Neuronal stem cell (in vitro differentiated cells): ENCODE measurements around the gene FZD10.

Source experiments
- DNase-seq: peaks from one replicate; pipeline ENCODE4 v3.0.0-alpha.2; 2013; ENCODE audit warnings: low spot score
- H2AFZ ChIP-seq: one replicate; pipeline ENCODE4 v1.6.1; 2013; ENCODE audit warnings: mild to moderate bottlenecking, low read length, inconsistent platforms
- H2AK5ac ChIP-seq: 2 replicates; pipeline ENCODE4 v1.6.1; 2013; ENCODE audit warnings: low read depth, mild to moderate bottlenecking, inconsistent platforms, low read length, moderate library complexity, mixed read lengths
- H2BK120ac ChIP-seq: 2 replicates; pipeline ENCODE4 v1.6.1; 2013; ENCODE audit warnings: low read depth, mild to moderate bottlenecking, inconsistent platforms, low read length, moderate library complexity, mixed read lengths
- H2BK12ac ChIP-seq: one replicate; pipeline ENCODE4 v1.6.1; 2013; ENCODE audit warnings: low read length, inconsistent platforms
- H2BK15ac ChIP-seq: 2 replicates; pipeline ENCODE4 v1.6.1; 2013; ENCODE audit warnings: mild to moderate bottlenecking, low read length, inconsistent platforms, mixed read lengths
- H2BK5ac ChIP-seq: one replicate; pipeline ENCODE4 v1.6.1; 2013; ENCODE audit warnings: inconsistent platforms, mild to moderate bottlenecking, low read length, moderate library complexity
- H3K14ac ChIP-seq: one replicate; pipeline ENCODE4 v1.6.1; 2013; ENCODE audit warnings: low read length, inconsistent platforms
- H3K18ac ChIP-seq: 2 replicates; pipeline ENCODE4 v1.6.1; 2013; ENCODE audit warnings: low read length, inconsistent platforms
- H3K23ac ChIP-seq: 2 replicates; pipeline ENCODE4 v1.6.1; 2013; ENCODE audit warnings: low read depth, mild to moderate bottlenecking, mixed read lengths, low read length, inconsistent platforms; ENCODE audit not compliant: poor library complexity
- H3K27ac ChIP-seq: replicated peaks from 3 replicates; pipeline ENCODE4 v1.5.1; 2013; ENCODE audit warnings: low read length, inconsistent platforms
- H3K27me3 ChIP-seq, 3 experiments: 2 replicates each; pipeline ENCODE4 v1.6.1; 2013; ENCODE audit warnings: low read length in 3 of 3, mild to moderate bottlenecking in 2 of 3, inconsistent platforms in 1 of 3, low read depth in 1 of 3, mixed read lengths in 1 of 3, moderate library complexity in 1 of 3; ENCODE audit not compliant: control insufficient read depth in 3 of 3, insufficient read depth in 3 of 3
- H3K36me3 ChIP-seq, 2 donors: replicated peaks in 1 of 2; 2 replicates each; pipeline ENCODE4 v1.6.1; 2013; ENCODE audit warnings: low read length in 2 of 2; ENCODE audit not compliant: control insufficient read depth in 2 of 2, insufficient read depth in 2 of 2
- H3K4ac ChIP-seq: 2 replicates; pipeline ENCODE4 v1.6.1; 2013; ENCODE audit warnings: inconsistent platforms, mild to moderate bottlenecking, low read length, moderate library complexity
- H3K4me1 ChIP-seq, 2 donors: 1 replicate in 1 of 2; 2 replicates in 1 of 2; pipeline ENCODE4 v1.6.1; 2013; ENCODE audit warnings: low read length in 2 of 2, low read depth in 1 of 2; ENCODE audit not compliant: control insufficient read depth in 2 of 2, insufficient read depth in 1 of 2
- H3K4me2 ChIP-seq: one replicate; pipeline ENCODE4 v1.6.1; 2013; ENCODE audit warnings: mild to moderate bottlenecking, low read length, inconsistent platforms; ENCODE audit not compliant: insufficient read depth, poor library complexity, severe bottlenecking
- H3K4me3 ChIP-seq, 2 donors: 2 replicates each; pipeline ENCODE4 v1.5.1; 2013; ENCODE audit warnings: low read length in 2 of 2, mild to moderate bottlenecking in 2 of 2, inconsistent platforms in 1 of 2, moderate library complexity in 1 of 2
- H3K79me1 ChIP-seq: one replicate; pipeline ENCODE4 v1.6.1; 2013; ENCODE audit warnings: low read depth, mild to moderate bottlenecking, inconsistent platforms, low read length, moderate library complexity
- H3K9ac ChIP-seq: one replicate; pipeline ENCODE4 v1.6.1; 2013; ENCODE audit warnings: mild to moderate bottlenecking, low read depth, low read length, inconsistent platforms; ENCODE audit not compliant: poor library complexity
- H3K9me3 ChIP-seq, 2 donors: replicated peaks in 1 of 2; 2 replicates each; pipeline versions ENCODE3 to v1.6.1; 2013; ENCODE audit warnings: low read length in 2 of 2, mild to moderate bottlenecking in 2 of 2, inconsistent platforms in 1 of 2, low read depth in 1 of 2, mixed read lengths in 1 of 2, moderate library complexity in 1 of 2; ENCODE audit not compliant: control insufficient read depth in 2 of 2, insufficient read depth in 1 of 2
- H4K8ac ChIP-seq: one replicate; pipeline ENCODE4 v1.6.1; 2013; ENCODE audit warnings: low read depth, mild to moderate bottlenecking, inconsistent platforms, low read length, moderate library complexity
- H4K91ac ChIP-seq: one replicate; pipeline ENCODE4 v1.6.1; 2013; ENCODE audit warnings: low read length, low read depth, mild to moderate bottlenecking, inconsistent platforms; ENCODE audit not compliant: poor library complexity
- WGBS, 2 donors: extraction: QIAGEN DNeasy Blood & Tissue Kit; methylation state at CpG; one replicate each; pipeline ENCODE4 v1.1.7; 2013; ENCODE audit warnings: missing lambda C conversion rate in 2 of 2, mixed read lengths in 1 of 2; ENCODE audit not compliant: insufficient read length in 2 of 2, insufficient replicate concordance in 1 of 2; ENCODE audit errors: extremely low coverage in 2 of 2; 5-methylcytosine and 5-hydroxymethylcytosine counted together

The FZD10 gene

DNA sequence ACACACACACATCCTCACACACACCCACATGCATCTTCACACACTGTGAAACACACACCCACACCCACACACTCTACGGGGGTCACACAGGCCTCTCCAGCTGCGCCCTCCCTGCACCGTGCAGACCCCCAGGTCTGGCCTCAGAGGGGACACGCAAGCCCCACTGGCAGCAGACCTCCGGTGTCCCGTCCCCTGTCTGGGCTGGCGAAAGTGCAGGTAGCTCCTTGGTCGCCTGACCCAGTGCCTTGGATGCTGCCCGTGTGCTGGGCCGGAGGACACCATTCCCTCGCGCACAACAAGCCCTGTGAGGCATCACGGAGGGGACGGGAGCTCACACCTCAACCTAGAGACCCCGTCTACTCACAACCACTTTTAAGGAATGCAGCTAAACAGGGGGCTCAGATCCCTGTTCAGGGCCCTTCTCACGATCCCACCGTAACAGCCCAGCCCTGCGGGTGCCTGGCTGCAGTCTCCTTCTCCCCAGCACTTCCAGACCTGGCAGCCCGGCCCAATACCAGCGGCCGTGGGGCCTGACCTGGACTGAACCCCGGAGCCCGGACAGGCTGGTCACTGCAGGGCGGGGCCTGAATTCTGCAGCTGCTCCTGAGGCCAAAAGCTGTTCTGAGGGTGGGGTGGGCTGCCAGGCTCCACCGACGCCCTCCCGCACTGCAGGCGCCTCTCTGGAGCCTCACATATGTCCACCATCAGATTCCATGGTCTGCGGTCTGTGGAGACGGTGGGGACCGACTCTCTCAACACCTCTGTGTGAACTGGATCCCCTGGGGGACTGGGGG, 42.1 kb upstream of the FZD10 start:
- H3K79me1 ChIP-seq = no peaks in the 10 kb centered on the region
- WGBS, 2 donors = no CpG with 5 or more reads among the region's 31 CpGs
- H2BK15ac ChIP-seq = no peak overlapping the region
- H4K8ac ChIP-seq = no peak overlapping the region
- no peak for DNase-seq
- H3K27ac ChIP-seq = no peak overlapping the region
- H3K4ac ChIP-seq = no peak overlapping the region
- peaks cover 0 to 2% of the 10 kb centered on the region in 2 donors for H3K9me3 ChIP-seq
- H2BK120ac ChIP-seq = no peak overlapping the region
- no peak overlapping the region for H3K4me3 ChIP-seq
- H3K4me2 ChIP-seq = no peak overlapping the region
- peaks cover 0 to 2% (median under 1%) of the 10 kb centered on the region in 3 experiments for H3K27me3 ChIP-seq
- H2AFZ ChIP-seq = no peak overlapping the region
- H2BK12ac ChIP-seq = no peak overlapping the region
- peak overlapping the region; percentile 16 for H3K18ac ChIP-seq
- no peak overlapping the region for H3K9ac ChIP-seq
- peaks cover 0 to 9% of the 10 kb centered on the region in 2 donors for H3K4me1 ChIP-seq
- peak overlapping the region; percentile 74 for H3K23ac ChIP-seq
- H2AK5ac ChIP-seq = no peak overlapping the region
- H3K14ac ChIP-seq = peak overlapping the region; percentile 51
- H2BK5ac ChIP-seq = no peak overlapping the region
- H3K36me3 ChIP-seq = peaks cover 0 to 2% of the 10 kb centered on the region in 2 donors
- H4K91ac ChIP-seq = no peak overlapping the region

- no CpG with 5 or more reads among the region's 11 CpGs for WGBS, 2 donors
- Histone ChIP-seq H3K14ac (no peak overlapping the region), H3K4me1 (peaks cover 0 to 9% of the 10 kb centered on the region in 2 donors), H3K4me2 (no peak overlapping the region), H3K18ac (no peak overlapping the region), H3K27ac (no peak overlapping the region), H2BK5ac (no peak overlapping the region), H3K36me3 (peaks cover 0 to 2% of the 10 kb centered on the region in 2 donors), H3K4ac (no peak overlapping the region), H3K9ac (no peak overlapping the region), H3K4me3 (no peak overlapping the region), H4K91ac (no peak overlapping the region), H2BK120ac (no peak overlapping the region), H2AFZ (no peak overlapping the region), H3K79me1 (no peaks in the 10 kb centered on the region), H2BK15ac (no peak overlapping the region), H3K23ac (no peak overlapping the region), H2AK5ac (no peak overlapping the region), H2BK12ac (no peak overlapping the region), H3K9me3 (peaks cover 0 to 2% of the 10 kb centered on the region in 2 donors), H4K8ac (no peak overlapping the region), H3K27me3 (peaks cover 0 to 2% (median 0%) of the 10 kb centered on the region in 3 experiments)
- DNase-seq = no peak
Observed at GRCh38 chr12:130121226-130122000, 40.9 kb upstream of the FZD10 start.

DNA sequence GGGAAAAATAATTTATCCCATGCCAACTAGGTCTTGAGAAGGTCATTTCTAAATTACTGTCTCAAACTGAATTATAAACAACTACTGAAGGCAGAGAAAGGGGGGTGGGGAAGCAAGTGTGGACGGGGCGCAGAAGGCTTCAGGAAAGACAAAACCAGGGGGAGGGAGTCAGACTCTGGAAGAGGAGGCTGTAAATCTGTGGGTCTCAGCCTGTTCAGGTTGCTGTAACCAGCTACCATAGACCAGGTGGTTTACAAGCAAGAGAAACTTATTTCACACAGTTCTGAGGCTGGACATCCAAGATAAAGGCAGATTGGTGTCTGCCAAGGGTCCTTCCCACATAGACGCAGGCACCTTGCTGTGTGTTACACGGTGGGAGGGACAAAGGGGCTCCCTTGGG, 39.9 kb upstream of the FZD10 start:
- H3K79me1 ChIP-seq = no peaks in the 10 kb centered on the region
- no peak overlapping the region for H2BK15ac ChIP-seq
- no peak overlapping the region for H3K27ac ChIP-seq
- no peak overlapping the region for H2BK120ac ChIP-seq
- no peak overlapping the region for H3K4me3 ChIP-seq
- H4K8ac ChIP-seq = no peak overlapping the region
- H3K4me2 ChIP-seq = no peak overlapping the region
- H3K14ac ChIP-seq = no peak overlapping the region
- H4K91ac ChIP-seq = no peak overlapping the region
- no peak overlapping the region for H2BK5ac ChIP-seq
- H2AK5ac ChIP-seq = no peak overlapping the region
- no peak overlapping the region for H2AFZ ChIP-seq
- H3K23ac ChIP-seq = no peak overlapping the region
- peaks cover 0 to 2% of the 10 kb centered on the region in 2 donors for H3K36me3 ChIP-seq
- WGBS, 2 donors = no CpG with 5 or more reads among the region's 4 CpGs
- peaks cover 0 to 6% of the 10 kb centered on the region in 2 donors for H3K4me1 ChIP-seq
- H3K4ac ChIP-seq = no peak overlapping the region
- no peak overlapping the region for H2BK12ac ChIP-seq
- no peak overlapping the region for H3K9ac ChIP-seq
- no peak for DNase-seq
- H3K18ac ChIP-seq = no peak overlapping the region
- H3K27me3 ChIP-seq = peaks cover 0 to 2% (median 0%) of the 10 kb centered on the region in 3 experiments
- peaks cover 0 to 2% of the 10 kb centered on the region in 2 donors for H3K9me3 ChIP-seq

DNA sequence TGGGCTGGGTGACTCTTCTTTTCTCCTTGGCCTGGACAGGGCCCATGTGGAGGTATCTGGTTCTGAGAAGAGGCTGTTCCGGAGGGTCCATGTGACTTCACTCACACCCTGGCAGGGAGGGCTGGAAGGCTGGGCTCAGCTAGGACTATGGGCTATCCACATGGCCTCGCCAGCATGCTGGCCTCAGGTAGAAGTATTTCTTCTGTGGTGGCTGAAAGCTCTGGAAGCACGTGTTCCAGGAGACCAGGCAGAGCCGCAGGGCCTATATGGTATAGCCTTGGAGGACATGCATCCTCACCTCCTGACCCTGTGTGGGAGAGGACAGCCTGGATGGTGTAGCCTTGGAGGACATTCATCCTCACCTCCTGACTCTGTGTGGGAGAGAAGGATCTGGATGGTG, 38.2 kb upstream of the FZD10 start:
- H3K79me1 ChIP-seq = no peaks in the 10 kb centered on the region
- no peak overlapping the region for H3K4me3 ChIP-seq
- no peak overlapping the region for H3K4me2 ChIP-seq
- H3K36me3 ChIP-seq = peaks cover 0 to 2% of the 10 kb centered on the region in 2 donors
- H2BK15ac ChIP-seq = no peak overlapping the region
- no peak overlapping the region for H2AK5ac ChIP-seq
- H3K27me3 ChIP-seq = peaks cover 0 to 2% (median 0%) of the 10 kb centered on the region in 3 experiments
- no CpG with 5 or more reads among the region's 4 CpGs for WGBS, 2 donors
- no peak overlapping the region for H2AFZ ChIP-seq
- H3K4me1 ChIP-seq = peaks cover 0 to 4% of the 10 kb centered on the region in 2 donors
- H3K9ac ChIP-seq = peak overlapping the region; percentile 24
- H3K27ac ChIP-seq = no peak overlapping the region
- no peak overlapping the region for H3K14ac ChIP-seq
- no peak overlapping the region for H2BK120ac ChIP-seq
- no peak overlapping the region for H2BK12ac ChIP-seq
- H4K91ac ChIP-seq = no peak overlapping the region
- DNase-seq = no peak
- H4K8ac ChIP-seq = no peak overlapping the region
- peak overlapping the region; percentile 12 for H2BK5ac ChIP-seq
- H3K9me3 ChIP-seq = peaks cover 0 to 2% of the 10 kb centered on the region in 2 donors
- H3K4ac ChIP-seq = no peak overlapping the region
- H3K18ac ChIP-seq = no peak overlapping the region
- no peak overlapping the region for H3K23ac ChIP-seq
